ENCODE data around the gene RAB27B.

DNA sequence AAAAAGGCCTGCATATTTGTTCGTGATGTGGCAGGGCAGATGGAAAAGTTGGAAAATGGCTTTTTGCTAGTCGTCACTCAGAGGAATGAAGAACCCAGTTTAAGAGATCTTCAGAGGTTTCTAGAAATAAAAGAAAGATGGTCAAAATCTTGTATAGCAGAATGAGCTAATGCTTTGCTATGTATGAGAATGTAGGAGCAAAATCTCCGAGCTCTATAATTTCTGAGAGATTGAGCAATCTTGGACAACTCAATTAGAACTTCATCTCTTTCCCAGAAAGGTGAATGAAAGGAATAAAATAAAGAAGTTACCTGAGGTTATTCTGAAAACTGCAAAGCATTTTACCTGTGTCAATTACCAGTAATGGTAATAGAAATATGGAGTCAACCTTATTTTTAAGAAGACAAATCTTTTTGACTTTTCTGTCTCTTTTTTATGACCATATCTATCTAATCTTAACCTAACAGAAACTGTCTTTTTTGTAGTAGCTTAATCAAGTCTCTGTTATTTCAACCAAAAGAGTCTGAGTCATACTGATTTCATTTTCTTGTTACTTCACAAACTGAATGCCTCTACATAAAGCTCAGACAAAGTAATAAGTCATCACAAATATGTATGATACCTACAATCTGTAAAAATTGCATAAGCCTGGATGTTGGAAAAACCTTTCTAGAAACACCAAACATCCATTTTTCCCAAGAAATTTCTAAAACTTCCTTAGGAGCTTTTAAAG is 98.5 kb downstream of the RAB27B start:
- no peak for TF ChIP-seq ZNF585B (tag by site-specific recombination; IDR thresholded peaks at IDR 0.05)
- TF ChIP-seq ZNF571 (tag by site-specific recombination; IDR thresholded peaks at IDR 0.05) = no peak
- TF ChIP-seq ZNF16 (tag by site-specific recombination; IDR thresholded peaks at IDR 0.05; ENCODE audit: low read depth) = no peak
- TF ChIP-seq ZNF596 (tag by site-specific recombination; IDR thresholded peaks at IDR 0.05) = no peak
- TF ChIP-seq ZNF146 (tag by site-specific recombination; IDR thresholded peaks at IDR 0.05) = no peak
- TF ChIP-seq ZNF580 (tag by site-specific recombination; IDR thresholded peaks at IDR 0.05) = no peak
- TF ChIP-seq ZBTB49 (tag by site-specific recombination; IDR thresholded peaks at IDR 0.05; ENCODE audit: low read depth) = no peak
- TF ChIP-seq ZNF544 (tag by site-specific recombination; IDR thresholded peaks at IDR 0.05) = no peak
- no peak for TF ChIP-seq SALL2 (tag by site-specific recombination; IDR thresholded peaks at IDR 0.05; ENCODE audit: borderline replicate concordance)
- TF ChIP-seq, protein P1, sequence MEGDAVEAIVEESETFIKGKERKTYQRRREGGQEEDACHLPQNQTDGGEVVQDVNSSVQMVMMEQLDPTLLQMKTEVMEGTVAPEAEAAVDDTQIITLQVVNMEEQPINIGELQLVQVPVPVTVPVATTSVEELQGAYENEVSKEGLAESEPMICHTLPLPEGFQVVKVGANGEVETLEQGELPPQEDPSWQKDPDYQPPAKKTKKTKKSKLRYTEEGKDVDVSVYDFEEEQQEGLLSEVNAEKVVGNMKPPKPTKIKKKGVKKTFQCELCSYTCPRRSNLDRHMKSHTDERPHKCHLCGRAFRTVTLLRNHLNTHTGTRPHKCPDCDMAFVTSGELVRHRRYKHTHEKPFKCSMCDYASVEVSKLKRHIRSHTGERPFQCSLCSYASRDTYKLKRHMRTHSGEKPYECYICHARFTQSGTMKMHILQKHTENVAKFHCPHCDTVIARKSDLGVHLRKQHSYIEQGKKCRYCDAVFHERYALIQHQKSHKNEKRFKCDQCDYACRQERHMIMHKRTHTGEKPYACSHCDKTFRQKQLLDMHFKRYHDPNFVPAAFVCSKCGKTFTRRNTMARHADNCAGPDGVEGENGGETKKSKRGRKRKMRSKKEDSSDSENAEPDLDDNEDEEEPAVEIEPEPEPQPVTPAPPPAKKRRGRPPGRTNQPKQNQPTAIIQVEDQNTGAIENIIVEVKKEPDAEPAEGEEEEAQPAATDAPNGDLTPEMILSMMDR (tag by site-specific recombination; IDR thresholded peaks at IDR 0.05) = no peak
- TF ChIP-seq SETDB1 (IDR thresholded peaks at IDR 0.05; ENCODE audit: insufficient read length, low read length) = no peak

Measured in HEK293 (cell line).